Mammary epithelial cell (primary cell): ENCODE measurements around the gene DGKG.

Experiments
- CTCF ChIP-seq, 2 donors: IDR thresholded peaks in 1 of 2; conservative IDR thresholded peaks in 1 of 2; 2 replicates each; pipeline ENCODE4 v1.5.1; 2011 to 2012; ENCODE audit warnings: inconsistent platforms in 2 of 2, low read length in 2 of 2, mild to moderate bottlenecking in 2 of 2, control low read depth in 1 of 2, low read depth in 1 of 2; ENCODE audit not compliant: insufficient read depth in 1 of 2; ENCODE audit errors: extremely low read depth in 1 of 2
- EZH2 ChIP-seq: IDR thresholded peaks from 2 replicates; pipeline ENCODE4 v1.6.1; 2012; ENCODE audit warnings: low read length, inconsistent platforms, borderline replicate concordance

GRCh38 chr3:186097663-186098451 is 264.2 kb downstream of the DGKG start:
- TF ChIP-seq CTCF (conservative IDR thresholded peaks at IDR 0.05 in 1 of 2, IDR thresholded peaks at IDR 0.05 in 1 of 2; ENCODE audit: extremely low read depth in 1 of 2, insufficient read depth in 1 of 2, low read depth in 1 of 2, low read length in 2 of 2) (no peak), EZH2 (no peak)
